Prostate gland (tissue), 2 donors: ENCODE results near the gene ACSM5.
"Not testable (repeated sequence)": the region's sequence is repeated elsewhere in the genome, so short reads cannot be mapped to it uniquely, and the experiment has no call there.

Experiments used
- POLR2A ChIP-seq: fragments of 450-650 bp; IDR thresholded peaks from one replicate; pipeline ENCODE4 v1.6.1; 2016; ENCODE audit warnings: antibody characterized with exemption, mild to moderate bottlenecking
- POLR2AphosphoS5 ChIP-seq: sonication (generic); formaldehyde crosslinking; IDR thresholded peaks from one replicate; pipeline ENCODE4 v1.6.1; 2017; ENCODE audit warnings: antibody characterized with exemption
- TF ChIP-seq, protein P1 (sequence below), 4 experiments: fragments of 200-600 bp in 2 of 4; fragments of 450-650 bp in 2 of 4; sonication (generic) in 2 of 4; IDR thresholded peaks; 1 replicate in 3 of 4; 2 replicates in 1 of 4; pipeline ENCODE4 v1.5.1; 2016 to 2019; ENCODE audit warnings: antibody characterized with exemption in 4 of 4, mild to moderate bottlenecking in 2 of 4, moderate library complexity in 2 of 4

DNA sequence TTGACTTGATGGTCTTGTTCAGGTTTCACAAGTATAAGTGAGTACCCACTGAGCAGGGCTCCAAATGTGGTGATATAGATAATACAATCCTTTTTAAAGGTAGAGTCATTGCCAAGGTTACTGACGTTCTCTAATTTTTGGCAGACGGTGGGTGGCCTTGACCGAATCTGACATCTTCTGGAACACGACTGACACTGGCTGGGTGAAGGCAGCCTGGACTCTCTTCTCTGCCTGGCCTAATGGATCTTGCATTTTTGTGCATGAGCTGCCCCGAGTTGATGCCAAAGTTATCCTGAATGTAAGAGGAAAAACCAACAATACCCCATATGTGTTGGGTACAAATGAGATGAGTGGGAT, 14.4 kb downstream of the ACSM5 start:
- TF ChIP-seq, protein P1, sequence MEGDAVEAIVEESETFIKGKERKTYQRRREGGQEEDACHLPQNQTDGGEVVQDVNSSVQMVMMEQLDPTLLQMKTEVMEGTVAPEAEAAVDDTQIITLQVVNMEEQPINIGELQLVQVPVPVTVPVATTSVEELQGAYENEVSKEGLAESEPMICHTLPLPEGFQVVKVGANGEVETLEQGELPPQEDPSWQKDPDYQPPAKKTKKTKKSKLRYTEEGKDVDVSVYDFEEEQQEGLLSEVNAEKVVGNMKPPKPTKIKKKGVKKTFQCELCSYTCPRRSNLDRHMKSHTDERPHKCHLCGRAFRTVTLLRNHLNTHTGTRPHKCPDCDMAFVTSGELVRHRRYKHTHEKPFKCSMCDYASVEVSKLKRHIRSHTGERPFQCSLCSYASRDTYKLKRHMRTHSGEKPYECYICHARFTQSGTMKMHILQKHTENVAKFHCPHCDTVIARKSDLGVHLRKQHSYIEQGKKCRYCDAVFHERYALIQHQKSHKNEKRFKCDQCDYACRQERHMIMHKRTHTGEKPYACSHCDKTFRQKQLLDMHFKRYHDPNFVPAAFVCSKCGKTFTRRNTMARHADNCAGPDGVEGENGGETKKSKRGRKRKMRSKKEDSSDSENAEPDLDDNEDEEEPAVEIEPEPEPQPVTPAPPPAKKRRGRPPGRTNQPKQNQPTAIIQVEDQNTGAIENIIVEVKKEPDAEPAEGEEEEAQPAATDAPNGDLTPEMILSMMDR (IDR thresholded peaks at IDR 0.05), result not testable (repeated sequence)
- not testable (repeated sequence) for TF ChIP-seq POLR2AphosphoS5, POLR2A
